K562 (cell line): Measurements from ENCODE around the gene NDUFB10. TPM values are rescaled to one million over a fixed set of nuclear protein-coding genes. Genes with fewer than 3 reads are reported as not detected.

ENCODE experiments used
- ARHGAP35 ChIP-seq: fragments of 450-650 bp; IDR thresholded peaks from 2 replicates; pipeline ENCODE4 v1.6.1; 2018; ENCODE audit not compliant: partially characterized antibody
- BHLHE40 ChIP-seq: IDR thresholded peaks from 2 replicates; pipeline ENCODE4 v1.6.1; 2011; ENCODE audit warnings: low read length, improper control_type of control experiment
- CBFA2T2 ChIP-seq: fragments of 450-650 bp; conservative IDR thresholded peaks from 2 replicates; pipeline ENCODE4 v1.6.1; 2017; ENCODE audit warnings: mild to moderate bottlenecking
- DACH1 ChIP-seq: fragments of 450-650 bp; IDR thresholded peaks from 2 replicates; pipeline ENCODE4 v1.6.1; 2018; ENCODE audit not compliant: partially characterized antibody
- FOXK1 ChIP-seq: sonication (generic); formaldehyde crosslinking; IDR thresholded peaks from 2 replicates; pipeline ENCODE4 v1.8.0; 2022; ENCODE audit warnings: missing genetic modification reagents, mild to moderate bottlenecking, borderline replicate concordance
- JUN ChIP-seq, 2 experiments: sonication (generic) in 1 of 2; formaldehyde crosslinking in 1 of 2; IDR thresholded peaks; 2 replicates each; pipeline versions ENCODE4 v1.6.1 to v1.8.0; 2012 to 2022; ENCODE audit warnings: borderline replicate concordance in 2 of 2, mild to moderate bottlenecking in 2 of 2, improper control_type of control experiment in 1 of 2, low read depth in 1 of 2, low read length in 1 of 2, missing genetic modification reagents in 1 of 2
- MTA1 ChIP-seq: fragments of 450-650 bp; IDR thresholded peaks from 2 replicates; pipeline ENCODE4 v1.6.1; 2017; ENCODE audit warnings: borderline replicate concordance
- PHB2 ChIP-seq: fragments of 450-650 bp; IDR thresholded peaks from 2 replicates; pipeline ENCODE4 v1.6.1; 2017; ENCODE audit warnings: low read depth
- RHOXF2B ChIP-seq: fragments of 250-450 bp; sonication (Bioruptor Pico); conservative IDR thresholded peaks from 2 replicates; pipeline ENCODE4 v1.5.1; 2021
- TAL1 ChIP-seq: fragments of 450-650 bp; IDR thresholded peaks from 2 replicates; pipeline ENCODE4 v1.6.1; 2016; ENCODE audit warnings: mild to moderate bottlenecking
- TCF3 ChIP-seq: sonication (generic); formaldehyde crosslinking; IDR thresholded peaks from 2 replicates; pipeline ENCODE4 v1.4.0; 2020; ENCODE audit warnings: mild to moderate bottlenecking, missing genetic modification reagents
- ZNF263 ChIP-seq: sonication (generic); formaldehyde crosslinking; IDR thresholded peaks from 2 replicates; pipeline ENCODE4 v1.8.0; 2022; ENCODE audit warnings: mild to moderate bottlenecking, missing genetic modification reagents, borderline replicate concordance
- ZNF551 ChIP-seq: fragments of 250-450 bp; sonication (Bioruptor Pico); IDR thresholded peaks from 2 replicates; pipeline ENCODE4 v1.5.0; 2021; ENCODE audit warnings: mild to moderate bottlenecking, moderate library complexity
- polyA plus RNA-seq, 8 experiments: library from polyadenylated mRNA; depleted of rRNA in 4 of 8; stranded (reverse) in 5 of 8; unstranded in 3 of 8; fragments of >200 nt; fragmentation: Nextera tagmentation in 2 of 8; fragmentation: Illumina TruSeq in 1 of 8; extraction: Ambion mirVana in 2 of 8; extraction: Trizol in 1 of 8; gene quantifications; 2 replicates each; pipeline versions ENCODE4 v1.2.1 to v1.2.3, GENCODE V29; 2011 to 2014; ENCODE audit warnings: inconsistent platforms in 1 of 8, missing spikeins in 1 of 8
- total RNA-seq, 7 experiments: library from RNA; depleted of rRNA in 6 of 7; stranded (reverse); fragments of >200 nt in 6 of 7; fragmentation: Illumina TruSeq in 2 of 7; extraction: Trizol in 2 of 7; gene quantifications; 2 replicates each; pipeline versions ENCODE4 v1.2.1 to v1.2.3, GENCODE V29; 2011 to 2021; ENCODE audit warnings: low replicate concordance in 1 of 7
- TF ChIP-seq, protein P1 (sequence below), 2 experiments: fragments of 450-650 bp; IDR thresholded peaks; 2 replicates each; pipeline ENCODE4 v1.6.1; 2016; ENCODE audit warnings: mild to moderate bottlenecking in 2 of 2, borderline replicate concordance in 1 of 2, low read depth in 1 of 2, moderate library complexity in 1 of 2
- TF ChIP-seq, protein P2 (sequence below): sonication (generic); formaldehyde crosslinking; IDR thresholded peaks from 2 replicates; pipeline ENCODE4 v1.9.0; 2022; ENCODE audit warnings: mild to moderate bottlenecking, missing genetic modification reagents
- TF ChIP-seq, protein P3 (sequence below): fragments of 450-650 bp; conservative IDR thresholded peaks from 2 replicates; pipeline ENCODE4 v1.6.1; 2016; ENCODE audit warnings: missing genetic modification characterization, low read depth, mild to moderate bottlenecking, control low read depth, missing compliant biosample characterization
- TF ChIP-seq, protein P4 (sequence below): IDR thresholded peaks from 3 replicates; pipeline ENCODE4 v1.6.1; 2011; ENCODE audit warnings: borderline replicate concordance, mild to moderate bottlenecking; ENCODE audit not compliant: insufficient read length, insufficient read depth

NDUFB10 gene
- total and polyA plus RNA-seq, 9 of the 15 experiments (the other 6 are each of a cell fraction or from before 2014, with no cell fraction given), result 69.3 to 527 (median 161) TPM

DNA sequence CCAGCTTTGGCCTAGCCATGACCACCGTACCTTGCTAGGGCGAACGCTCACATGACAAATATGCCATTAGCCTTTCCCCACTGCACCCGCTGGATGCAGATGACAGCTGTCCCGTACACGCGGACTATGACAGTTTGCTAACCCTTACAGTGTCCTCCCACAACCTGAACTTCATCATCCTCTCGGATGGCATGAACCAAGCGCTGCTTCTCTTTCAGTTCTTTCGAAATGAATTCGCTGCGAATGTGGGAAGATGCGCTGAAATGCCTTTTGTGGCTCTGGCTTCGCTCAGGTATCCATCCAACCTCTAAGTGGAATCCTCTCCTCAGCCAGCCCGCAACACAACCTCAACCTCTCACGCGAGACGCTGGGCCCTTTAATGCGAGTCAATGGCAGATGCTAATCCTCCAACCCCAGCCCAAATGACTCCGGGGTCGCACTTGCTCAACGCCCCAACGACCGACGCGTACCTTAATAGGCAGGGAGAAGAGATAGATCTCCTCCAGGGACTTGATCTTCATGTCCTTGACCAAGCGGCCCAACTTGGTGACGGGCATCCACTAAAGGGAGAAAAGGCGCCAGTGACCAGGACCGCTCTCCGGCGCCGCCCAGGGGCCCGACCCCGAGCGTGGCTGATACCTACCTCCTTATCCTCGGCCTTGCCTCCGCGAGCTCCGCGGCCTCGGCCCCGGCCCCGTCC is 4.6 kb downstream of the NDUFB10 start (continued):
- no peak for TF ChIP-seq TCF3 (CRISPR knock-in tag)
- TF ChIP-seq ZNF263 (CRISPR knock-in tag), result peak; percentile 54; the same call in 1 of the 2 replicates
- no peak for TF ChIP-seq TAL1
- TF ChIP-seq, protein P1, sequence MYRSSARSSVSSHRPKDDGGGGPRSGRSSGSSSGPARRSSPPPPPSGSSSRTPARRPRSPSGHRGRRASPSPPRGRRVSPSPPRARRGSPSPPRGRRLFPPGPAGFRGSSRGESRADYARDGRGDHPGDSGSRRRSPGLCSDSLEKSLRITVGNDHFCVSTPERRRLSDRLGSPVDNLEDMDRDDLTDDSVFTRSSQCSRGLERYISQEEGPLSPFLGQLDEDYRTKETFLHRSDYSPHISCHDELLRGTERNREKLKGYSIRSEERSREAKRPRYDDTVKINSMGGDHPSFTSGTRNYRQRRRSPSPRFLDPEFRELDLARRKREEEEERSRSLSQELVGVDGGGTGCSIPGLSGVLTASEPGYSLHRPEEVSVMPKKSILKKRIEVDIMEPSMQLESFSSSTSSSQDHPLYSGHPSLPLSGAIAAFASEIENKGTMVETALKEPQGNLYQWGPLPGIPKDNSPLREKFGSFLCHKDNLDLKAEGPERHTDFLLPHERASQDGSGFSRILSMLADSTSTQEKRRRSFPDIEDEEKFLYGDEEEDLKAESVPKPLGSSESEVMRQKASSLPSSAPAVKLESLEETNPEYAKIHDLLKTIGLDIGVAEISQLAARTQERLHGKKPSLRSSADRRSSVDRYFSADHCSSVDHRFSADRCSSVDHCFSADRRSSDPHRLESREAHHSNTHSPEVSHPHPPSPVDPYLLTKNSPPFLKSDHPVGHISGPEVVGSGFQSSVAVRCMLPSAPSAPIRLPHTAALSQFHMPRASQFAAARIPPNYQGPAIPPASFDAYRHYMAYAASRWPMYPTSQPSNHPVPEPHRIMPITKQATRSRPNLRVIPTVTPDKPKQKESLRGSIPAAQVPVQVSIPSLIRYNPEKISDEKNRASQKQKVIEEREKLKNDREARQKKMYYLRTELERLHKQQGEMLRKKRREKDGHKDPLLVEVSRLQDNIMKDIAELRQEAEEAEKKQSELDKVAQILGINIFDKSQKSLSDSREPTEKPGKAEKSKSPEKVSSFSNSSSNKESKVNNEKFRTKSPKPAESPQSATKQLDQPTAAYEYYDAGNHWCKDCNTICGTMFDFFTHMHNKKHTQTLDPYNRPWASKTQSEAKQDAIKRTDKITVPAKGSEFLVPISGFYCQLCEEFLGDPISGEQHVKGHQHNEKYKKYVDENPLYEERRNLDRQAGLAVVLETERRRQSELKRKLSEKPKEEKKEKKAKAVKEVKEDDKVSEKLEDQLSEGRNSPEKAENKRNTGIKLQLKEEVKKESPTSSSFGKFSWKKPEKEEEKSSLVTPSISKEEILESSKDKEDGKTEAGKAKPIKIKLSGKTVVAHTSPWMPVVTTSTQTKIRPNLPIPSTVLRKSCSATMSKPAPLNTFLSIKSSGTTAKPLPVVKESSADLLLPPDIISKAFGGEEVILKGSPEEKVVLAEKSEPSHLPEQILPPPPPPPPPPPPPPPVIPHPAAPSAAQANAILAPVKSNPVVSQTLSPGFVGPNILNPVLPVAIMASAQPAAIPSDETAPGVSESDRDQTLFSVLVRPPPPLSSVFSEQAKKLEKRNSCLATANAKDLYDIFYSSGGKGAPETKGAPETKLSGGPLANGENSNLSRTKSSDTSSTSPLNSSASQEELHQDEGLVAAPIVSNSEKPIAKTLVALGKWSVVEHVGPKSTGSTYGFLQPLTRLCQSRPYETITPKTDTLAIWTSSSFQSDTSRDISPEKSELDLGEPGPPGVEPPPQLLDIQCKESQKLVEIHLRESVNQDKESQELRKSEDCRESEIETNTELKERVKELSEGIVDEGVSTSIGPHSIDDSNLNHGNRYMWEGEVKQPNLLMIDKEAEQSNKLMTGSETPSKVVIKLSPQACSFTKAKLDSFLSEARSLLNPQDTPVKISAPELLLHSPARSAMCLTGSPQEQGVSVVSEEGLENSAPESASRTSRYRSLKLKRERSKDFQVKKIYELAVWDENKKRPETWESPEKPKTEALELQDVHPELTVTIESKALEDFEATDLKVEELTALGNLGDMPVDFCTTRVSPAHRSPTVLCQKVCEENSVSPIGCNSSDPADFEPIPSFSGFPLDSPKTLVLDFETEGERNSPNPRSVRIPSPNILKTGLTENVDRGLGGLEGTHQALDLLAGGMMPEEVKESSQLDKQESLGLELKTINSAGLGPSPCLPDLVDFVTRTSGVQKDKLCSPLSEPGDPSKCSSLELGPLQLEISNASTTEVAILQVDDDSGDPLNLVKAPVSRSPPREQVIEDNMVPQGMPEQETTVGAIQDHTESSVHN (IDR thresholded peaks at IDR 0.05; ENCODE audit: borderline replicate concordance in 1 of 2, low read depth in 1 of 2), result no peak
- TF ChIP-seq JUN (IDR thresholded peaks at IDR 0.05; ENCODE audit: borderline replicate concordance, low read depth, low read length), result no peak
- TF ChIP-seq JUN (CRISPR knock-in tag; IDR thresholded peaks at IDR 0.05; ENCODE audit: borderline replicate concordance), result no peak
- TF ChIP-seq, protein P2, sequence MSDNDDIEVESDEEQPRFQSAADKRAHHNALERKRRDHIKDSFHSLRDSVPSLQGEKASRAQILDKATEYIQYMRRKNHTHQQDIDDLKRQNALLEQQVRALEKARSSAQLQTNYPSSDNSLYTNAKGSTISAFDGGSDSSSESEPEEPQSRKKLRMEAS (CRISPR knock-in tag), result no peak
- no peak for TF ChIP-seq DACH1
- TF ChIP-seq, protein P3, sequence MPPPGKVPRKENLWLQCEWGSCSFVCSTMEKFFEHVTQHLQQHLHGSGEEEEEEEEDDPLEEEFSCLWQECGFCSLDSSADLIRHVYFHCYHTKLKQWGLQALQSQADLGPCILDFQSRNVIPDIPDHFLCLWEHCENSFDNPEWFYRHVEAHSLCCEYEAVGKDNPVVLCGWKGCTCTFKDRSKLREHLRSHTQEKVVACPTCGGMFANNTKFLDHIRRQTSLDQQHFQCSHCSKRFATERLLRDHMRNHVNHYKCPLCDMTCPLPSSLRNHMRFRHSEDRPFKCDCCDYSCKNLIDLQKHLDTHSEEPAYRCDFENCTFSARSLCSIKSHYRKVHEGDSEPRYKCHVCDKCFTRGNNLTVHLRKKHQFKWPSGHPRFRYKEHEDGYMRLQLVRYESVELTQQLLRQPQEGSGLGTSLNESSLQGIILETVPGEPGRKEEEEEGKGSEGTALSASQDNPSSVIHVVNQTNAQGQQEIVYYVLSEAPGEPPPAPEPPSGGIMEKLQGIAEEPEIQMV (tag), result no peak
- no peak for TF ChIP-seq ZNF551 (CRISPR knock-in tag)
- no peak for TF ChIP-seq BHLHE40
- no peak for TF ChIP-seq PHB2
- no peak for TF ChIP-seq ARHGAP35
- no peak for TF ChIP-seq RHOXF2B
- no peak; the same call in 1 of the 2 replicates for TF ChIP-seq FOXK1 (CRISPR knock-in tag)
- no peak for TF ChIP-seq MTA1
- TF ChIP-seq, protein P4, sequence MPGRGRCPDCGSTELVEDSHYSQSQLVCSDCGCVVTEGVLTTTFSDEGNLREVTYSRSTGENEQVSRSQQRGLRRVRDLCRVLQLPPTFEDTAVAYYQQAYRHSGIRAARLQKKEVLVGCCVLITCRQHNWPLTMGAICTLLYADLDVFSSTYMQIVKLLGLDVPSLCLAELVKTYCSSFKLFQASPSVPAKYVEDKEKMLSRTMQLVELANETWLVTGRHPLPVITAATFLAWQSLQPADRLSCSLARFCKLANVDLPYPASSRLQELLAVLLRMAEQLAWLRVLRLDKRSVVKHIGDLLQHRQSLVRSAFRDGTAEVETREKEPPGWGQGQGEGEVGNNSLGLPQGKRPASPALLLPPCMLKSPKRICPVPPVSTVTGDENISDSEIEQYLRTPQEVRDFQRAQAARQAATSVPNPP, result no peak
- no peak for TF ChIP-seq CBFA2T2
